Mesendoderm (in vitro differentiated cells): ENCODE measurements around the gene FAF1.
A peak's percentile ranks its signal among the peaks of the same experiment; 100 is the strongest.

Experiments used
- DNase-seq: peaks from one replicate; pipeline ENCODE4 v3.0.0; 2013
- H2AK5ac ChIP-seq: 2 replicates; pipeline ENCODE4 v1.6.1; 2013; ENCODE audit warnings: low read length, inconsistent platforms
- H2BK120ac ChIP-seq: 2 replicates; pipeline ENCODE4 v1.6.1; 2013; ENCODE audit warnings: low read depth, mild to moderate bottlenecking, low read length, moderate library complexity, mixed read lengths
- H2BK15ac ChIP-seq: replicated peaks from 2 replicates; pipeline ENCODE4 v1.6.1; 2013; ENCODE audit warnings: low read depth, mild to moderate bottlenecking, moderate library complexity
- H2BK5ac ChIP-seq: 2 replicates; pipeline ENCODE4 v1.6.1; 2013; ENCODE audit warnings: low read length, inconsistent platforms
- H3K18ac ChIP-seq: 2 replicates; pipeline ENCODE4 v1.6.1; 2013; ENCODE audit warnings: mild to moderate bottlenecking, low read length, mixed read lengths
- H3K23ac ChIP-seq: one replicate; pipeline ENCODE4 v1.6.1; 2013; ENCODE audit warnings: low read length
- H3K27ac ChIP-seq: 2 replicates; pipeline ENCODE4 v1.5.1; 2013; ENCODE audit warnings: low read depth, mild to moderate bottlenecking, inconsistent platforms, low read length, moderate library complexity
- H3K27me3 ChIP-seq: 2 replicates; pipeline ENCODE4 v1.6.1; 2013; ENCODE audit warnings: low read length, control low read depth, mild to moderate bottlenecking, inconsistent platforms; ENCODE audit not compliant: insufficient read depth, poor library complexity
- H3K36me3 ChIP-seq: 2 replicates; pipeline ENCODE4 v1.6.1; 2013; ENCODE audit warnings: low read length, inconsistent platforms; ENCODE audit not compliant: control insufficient read depth, insufficient read depth
- H3K4ac ChIP-seq: one replicate; pipeline ENCODE4 v1.6.1; 2013; ENCODE audit warnings: low read depth, mild to moderate bottlenecking, low read length, moderate library complexity
- H3K4me1 ChIP-seq: 2 replicates; pipeline ENCODE4 v1.6.1; 2013; ENCODE audit warnings: low read depth, low read length, inconsistent platforms; ENCODE audit not compliant: control insufficient read depth
- H3K4me2 ChIP-seq: 2 replicates; pipeline ENCODE4 v1.6.1; 2013; ENCODE audit warnings: low read length
- H3K4me3 ChIP-seq: 2 replicates; pipeline ENCODE4 v1.5.1; 2013; ENCODE audit warnings: mild to moderate bottlenecking, low read length
- H3K56ac ChIP-seq: one replicate; pipeline ENCODE4 v1.6.1; 2013; ENCODE audit warnings: low read length
- H3K79me1 ChIP-seq: 2 replicates; pipeline ENCODE4 v1.6.1; 2013; ENCODE audit warnings: low read length, inconsistent platforms
- H3K79me2 ChIP-seq: 2 replicates; pipeline ENCODE4 v1.6.1; 2013; ENCODE audit warnings: mild to moderate bottlenecking, low read length; ENCODE audit not compliant: control insufficient read depth, insufficient read depth
- H3K9ac ChIP-seq: 2 replicates; pipeline ENCODE4 v1.6.1; 2013; ENCODE audit warnings: low read length, inconsistent platforms
- H4K5ac ChIP-seq: one replicate; pipeline ENCODE4 v1.6.1; 2013; ENCODE audit warnings: low read length
- H4K8ac ChIP-seq: one replicate; pipeline ENCODE4 v1.6.1; 2013; ENCODE audit warnings: low read depth, mild to moderate bottlenecking, control low read depth, low read length, moderate library complexity
- WGBS: extraction: QIAGEN DNeasy Blood & Tissue Kit; methylation state at CpG from one replicate; pipeline ENCODE4 v1.1.7; 2013; ENCODE audit warnings: low lambda C conversion rate, missing lambda C conversion rate; ENCODE audit not compliant: insufficient coverage; ENCODE audit errors: extremely low coverage; 5-methylcytosine and 5-hydroxymethylcytosine counted together

The FAF1 gene

GRCh38 chr1:50977575-50978143 lies 17.6 kb upstream of the FAF1 start:
- H3K27ac ChIP-seq, result no peak overlapping the region

GRCh38 chr1:50976890-50977574 lies 17.0 kb upstream of the FAF1 start:
- peak; percentile 57 for DNase-seq
- H3K4me3 ChIP-seq, result no peak overlapping the region
- H2AK5ac ChIP-seq, result no peak overlapping the region
- no peaks in the 10 kb centered on the region for H3K79me2 ChIP-seq
- WGBS, result no CpG with 5 or more reads among the region's 26 CpGs
- peaks cover 31% of the 10 kb centered on the region for H3K27me3 ChIP-seq
- no peak overlapping the region for H3K56ac ChIP-seq
- no peak overlapping the region for H3K18ac ChIP-seq
- no peak overlapping the region for H2BK15ac ChIP-seq
- no peaks in the 10 kb centered on the region for H3K36me3 ChIP-seq
- H3K4me1 ChIP-seq, result no peaks in the 10 kb centered on the region
- no peak overlapping the region for H3K9ac ChIP-seq
- H4K8ac ChIP-seq, result no peak overlapping the region
- H3K27ac ChIP-seq, result no peak overlapping the region
- H3K4ac ChIP-seq, result no peak overlapping the region
- H2BK5ac ChIP-seq, result no peak overlapping the region
- no peaks in the 10 kb centered on the region for H3K79me1 ChIP-seq
- H4K5ac ChIP-seq, result no peak overlapping the region
- no peak overlapping the region for H3K23ac ChIP-seq
- peak overlapping the region; percentile 34 for H3K4me2 ChIP-seq
- H2BK120ac ChIP-seq, result no peak overlapping the region

More at GRCh38 chr1:50977575-50978143, 17.6 kb upstream of the FAF1 start:
- H3K27me3 ChIP-seq, result peaks cover 31% of the 10 kb centered on the region
- no peak overlapping the region for H2BK15ac ChIP-seq
- H3K79me2 ChIP-seq, result no peaks in the 10 kb centered on the region
- H3K4me2 ChIP-seq, result peak overlapping the region; percentile 34
- H2AK5ac ChIP-seq, result no peak overlapping the region
- H3K18ac ChIP-seq, result no peak overlapping the region
- H2BK5ac ChIP-seq, result no peak overlapping the region
- peak overlapping the region; percentile 23 for H3K4me3 ChIP-seq
- H3K79me1 ChIP-seq, result no peaks in the 10 kb centered on the region
- no peak overlapping the region for H4K5ac ChIP-seq
- H3K23ac ChIP-seq, result no peak overlapping the region
- H3K9ac ChIP-seq, result peak overlapping the region; percentile 52
- H3K4me1 ChIP-seq, result no peaks in the 10 kb centered on the region
- peak overlapping the region; percentile 76 for H3K56ac ChIP-seq
- no peak overlapping the region for H4K8ac ChIP-seq
- H3K4ac ChIP-seq, result no peak overlapping the region
- no CpG with 5 or more reads among the region's 63 CpGs for WGBS
- H3K36me3 ChIP-seq, result no peaks in the 10 kb centered on the region
- H2BK120ac ChIP-seq, result no peak overlapping the region
- peak; percentile 52 for DNase-seq

GRCh38 chr1:50976111-50976889 lies 16.2 kb upstream of the FAF1 start:
- DNase-seq, result peak; percentile 21
- Histone ChIP-seq H2AK5ac (no peak overlapping the region), H3K79me1 (no peaks in the 10 kb centered on the region), H3K18ac (no peak overlapping the region), H3K4ac (no peak overlapping the region), H4K5ac (no peak overlapping the region), H2BK5ac (no peak overlapping the region), H3K79me2 (no peaks in the 10 kb centered on the region), H2BK120ac (no peak overlapping the region), H3K27ac (no peak overlapping the region), H3K23ac (no peak overlapping the region), H3K9ac (no peak overlapping the region), H3K56ac (no peak overlapping the region), H3K4me1 (no peaks in the 10 kb centered on the region), H2BK15ac (no peak overlapping the region), H3K4me2 (no peak overlapping the region), H4K8ac (no peak overlapping the region), H3K27me3 (peaks cover 30% of the 10 kb centered on the region), H3K4me3 (no peak overlapping the region), H3K36me3 (no peaks in the 10 kb centered on the region)
- no CpG with 5 or more reads among the region's 19 CpGs for WGBS

GRCh38 chr1:50975436-50975835 lies 15.4 kb upstream of the FAF1 start:
- Histone ChIP-seq H3K4me3 (no peak overlapping the region), H3K79me2 (no peaks in the 10 kb centered on the region), H2BK15ac (no peak overlapping the region), H3K27me3 (peaks cover 36% of the 10 kb centered on the region), H3K23ac (no peak overlapping the region), H4K8ac (no peak overlapping the region), H3K4me2 (no peak overlapping the region), H2AK5ac (no peak overlapping the region), H2BK120ac (no peak overlapping the region), H2BK5ac (no peak overlapping the region), H3K9ac (no peak overlapping the region), H3K56ac (no peak overlapping the region), H3K4ac (no peak overlapping the region), H3K79me1 (no peaks in the 10 kb centered on the region), H3K27ac (no peak overlapping the region), H3K18ac (no peak overlapping the region), H3K36me3 (no peaks in the 10 kb centered on the region), H4K5ac (no peak overlapping the region), H3K4me1 (no peaks in the 10 kb centered on the region)
- no peak for DNase-seq
- no CpG with 5 or more reads among the region's 1 CpG for WGBS

GRCh38 chr1:50974618-50974935 lies 14.5 kb upstream of the FAF1 start:
- peaks cover 39% of the 10 kb centered on the region for H3K27me3 ChIP-seq
- no peak overlapping the region for H3K27ac ChIP-seq
- WGBS, result no CpG with 5 or more reads among the region's 1 CpG
- no peak overlapping the region for H3K56ac ChIP-seq
- H3K4ac ChIP-seq, result no peak overlapping the region
- H3K79me1 ChIP-seq, result no peaks in the 10 kb centered on the region
- no peak overlapping the region for H4K8ac ChIP-seq
- no peak overlapping the region for H3K18ac ChIP-seq
- no peak overlapping the region for H3K4me3 ChIP-seq
- no peak for DNase-seq
- H4K5ac ChIP-seq, result no peak overlapping the region
- no peak overlapping the region for H3K9ac ChIP-seq
- no peak overlapping the region for H2AK5ac ChIP-seq
- H3K4me2 ChIP-seq, result no peak overlapping the region
- no peaks in the 10 kb centered on the region for H3K4me1 ChIP-seq
- H2BK15ac ChIP-seq, result no peak overlapping the region
- H2BK120ac ChIP-seq, result no peak overlapping the region
- no peaks in the 10 kb centered on the region for H3K36me3 ChIP-seq
- no peak overlapping the region for H2BK5ac ChIP-seq
- no peak overlapping the region for H3K23ac ChIP-seq
- no peaks in the 10 kb centered on the region for H3K79me2 ChIP-seq
